Renal cortical epithelial cell (primary cell): ENCODE results near the gene TGFB1. TPM values are rescaled to one million over a fixed set of nuclear protein-coding genes. Genes with fewer than 3 reads are reported as not detected.

Experiments used
- DNase-seq: peaks from one replicate; pipeline ENCODE4 v3.0.0-alpha.2; 2011; ENCODE audit warnings: low read depth
- total RNA-seq: library from RNA; depleted of rRNA; stranded (reverse); fragments of >200 nt; gene quantifications from 2 replicates; pipeline ENCODE4 v1.2.3, GENCODE V29; 2014

The TGFB1 gene
- total RNA-seq, 1 donor from 2014 or later = 44.8 TPM

- no peak for DNase-seq
Observed at GRCh38 chr19:41321204-41321599, 32.5 kb downstream of the TGFB1 start.

GRCh38 chr19:41320568-41320967 is 33.2 kb downstream of the TGFB1 start:
- no peak for DNase-seq

DNA sequence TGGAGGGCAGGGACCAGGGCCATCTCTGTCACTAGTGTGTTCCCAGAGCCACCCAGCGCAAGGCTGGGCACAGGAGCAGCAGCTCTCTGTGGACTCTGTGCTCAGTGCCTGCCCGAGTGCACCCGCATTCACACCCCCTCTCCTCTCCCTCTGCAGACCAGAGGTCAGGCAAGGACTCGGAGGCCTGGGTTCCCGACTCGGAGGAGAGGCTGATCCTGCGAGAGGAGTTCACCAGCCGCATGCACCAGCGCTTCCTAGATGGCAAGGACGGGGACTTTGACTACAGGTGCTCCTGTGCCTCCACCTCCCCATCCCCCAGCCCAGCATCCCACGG is 33.6 kb downstream of the TGFB1 start:
- no peak for DNase-seq

- no peak for DNase-seq
Observed at GRCh38 chr19:41319500-41320184, 34.1 kb downstream of the TGFB1 start.

GRCh38 chr19:41318696-41319499 is 34.8 kb downstream of the TGFB1 start:
- no peak for DNase-seq

GRCh38 chr19:41316306-41316920 is 37.3 kb downstream of the TGFB1 start:
- no peak for DNase-seq

DNA sequence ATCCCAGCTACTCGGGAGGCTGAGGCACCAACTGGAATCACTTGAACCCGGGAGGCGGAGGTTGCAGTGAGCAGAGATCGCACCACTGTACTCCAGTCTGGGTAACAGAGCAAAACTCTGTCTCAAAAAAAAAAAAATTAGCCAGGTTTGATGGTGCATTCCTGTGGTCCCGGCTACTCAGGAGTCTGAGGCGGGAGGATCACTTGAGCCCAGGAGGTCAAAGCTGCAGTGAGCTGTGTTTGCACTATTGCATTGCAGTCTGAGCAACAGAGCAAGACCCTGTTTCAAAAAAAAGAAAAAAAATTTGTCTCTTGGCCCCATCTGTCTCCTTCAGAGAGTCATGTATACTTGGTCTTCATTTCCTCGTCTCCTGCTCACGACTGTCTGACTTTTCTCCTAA is 42.1 kb downstream of the TGFB1 start:
- no peak for DNase-seq

DNA sequence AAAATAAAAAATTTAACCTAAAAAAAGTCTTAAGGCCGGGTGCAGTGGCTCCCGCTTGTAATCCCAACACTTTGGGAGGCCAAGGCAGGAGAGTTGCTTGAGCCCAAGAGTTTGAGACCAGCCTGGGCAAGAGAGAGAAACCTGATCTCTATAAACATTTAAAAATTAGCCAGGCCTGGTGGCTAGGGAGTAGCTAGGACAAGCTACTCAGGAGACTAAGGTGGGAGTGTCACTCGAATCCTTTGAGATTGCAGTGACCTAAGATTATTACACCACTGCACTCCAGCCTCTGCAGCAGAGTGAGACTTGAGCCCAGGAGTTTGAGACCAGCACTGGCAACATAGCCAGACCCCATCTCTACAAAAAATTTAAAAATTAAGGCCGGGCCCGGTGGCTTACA is 42.6 kb downstream of the TGFB1 start:
- DNase-seq = peak; percentile 13

DNA sequence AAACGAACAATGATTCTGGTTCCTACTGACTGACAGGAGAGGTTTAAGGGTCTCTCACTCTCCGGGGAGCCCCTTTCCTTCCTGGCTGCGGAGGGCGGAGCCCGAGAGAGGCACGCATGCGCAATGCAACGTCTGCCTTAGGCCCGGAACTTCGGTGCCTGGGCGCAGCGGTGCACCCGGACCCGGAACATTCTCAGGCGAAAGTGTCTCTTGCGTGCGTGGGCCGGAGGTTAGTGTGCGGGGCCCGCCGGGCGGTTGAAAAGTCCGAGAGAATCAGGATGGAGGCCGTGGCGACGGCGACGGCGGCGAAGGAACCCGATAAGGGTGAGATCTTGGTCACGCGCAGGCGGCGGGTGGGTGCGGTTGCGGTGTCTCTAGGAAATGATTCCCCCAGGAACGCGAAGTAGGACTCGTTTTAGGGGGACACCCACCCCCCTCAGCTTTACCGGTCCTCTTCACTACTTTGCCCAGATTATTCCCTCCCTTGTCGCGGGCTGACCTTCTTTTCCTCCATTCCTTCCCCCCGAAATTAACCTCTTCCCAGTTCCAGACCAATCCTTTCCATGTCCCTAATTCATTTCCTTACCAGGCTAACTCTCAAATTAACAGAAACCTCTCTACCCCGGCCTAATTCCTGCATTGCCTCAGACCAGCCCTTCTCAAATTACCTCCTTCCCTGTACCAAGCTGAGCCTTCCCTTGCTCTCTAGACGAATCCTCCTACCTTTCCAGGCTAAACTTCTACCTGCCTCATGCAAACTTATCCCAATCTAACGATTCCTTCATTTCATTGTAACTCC is 43.5 kb downstream of the TGFB1 start, which contains the start of gene CCDC97:
TSS of gene CCDC97 (plus strand) at position 140 of the 799 bp plus-strand sequence. CDS start at position 279, 139 bp downstream.
- peak; percentile 62 for DNase-seq

DNA sequence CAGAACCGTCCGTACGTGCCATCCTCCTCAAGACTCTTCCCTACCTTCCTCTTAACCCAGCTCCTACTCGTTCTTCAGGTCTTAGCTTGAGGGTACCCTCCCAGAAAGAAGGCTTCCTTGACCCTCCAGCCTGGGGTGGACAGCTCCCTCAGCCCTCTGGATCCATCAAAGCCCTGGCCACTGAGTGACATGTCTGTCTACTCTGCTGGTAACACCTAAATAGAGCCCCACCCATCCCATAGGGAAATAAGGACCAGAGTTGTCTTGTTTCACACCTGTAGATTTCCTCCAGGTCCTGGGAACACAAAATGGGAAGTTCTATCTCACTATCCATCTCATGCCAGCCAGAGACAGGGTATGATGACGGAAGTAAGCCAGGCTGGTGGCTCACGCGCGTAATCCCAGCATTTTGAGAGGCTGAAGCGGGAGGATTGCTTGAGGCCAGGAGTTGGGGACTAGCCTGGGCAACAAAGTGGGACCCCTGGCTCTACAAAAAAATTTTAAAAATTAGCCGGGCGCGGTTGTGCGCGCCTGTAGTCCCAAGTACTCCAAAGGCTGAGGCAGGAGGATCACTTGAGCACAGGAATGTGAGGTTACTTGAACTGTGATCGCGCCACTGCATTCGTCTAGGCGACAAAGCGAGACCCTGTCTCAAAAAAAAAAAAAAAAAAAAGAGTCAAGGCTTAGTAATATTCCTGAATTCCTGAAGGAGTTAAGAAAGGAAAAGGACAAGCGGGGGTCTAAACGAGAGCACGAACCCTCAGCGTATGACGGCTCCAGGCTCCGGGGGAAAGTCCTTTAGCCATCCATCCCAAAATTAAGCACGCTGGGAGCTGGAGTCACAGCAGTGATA is 44.3 kb downstream of the TGFB1 start:
- peak; percentile 25 for DNase-seq

DNA sequence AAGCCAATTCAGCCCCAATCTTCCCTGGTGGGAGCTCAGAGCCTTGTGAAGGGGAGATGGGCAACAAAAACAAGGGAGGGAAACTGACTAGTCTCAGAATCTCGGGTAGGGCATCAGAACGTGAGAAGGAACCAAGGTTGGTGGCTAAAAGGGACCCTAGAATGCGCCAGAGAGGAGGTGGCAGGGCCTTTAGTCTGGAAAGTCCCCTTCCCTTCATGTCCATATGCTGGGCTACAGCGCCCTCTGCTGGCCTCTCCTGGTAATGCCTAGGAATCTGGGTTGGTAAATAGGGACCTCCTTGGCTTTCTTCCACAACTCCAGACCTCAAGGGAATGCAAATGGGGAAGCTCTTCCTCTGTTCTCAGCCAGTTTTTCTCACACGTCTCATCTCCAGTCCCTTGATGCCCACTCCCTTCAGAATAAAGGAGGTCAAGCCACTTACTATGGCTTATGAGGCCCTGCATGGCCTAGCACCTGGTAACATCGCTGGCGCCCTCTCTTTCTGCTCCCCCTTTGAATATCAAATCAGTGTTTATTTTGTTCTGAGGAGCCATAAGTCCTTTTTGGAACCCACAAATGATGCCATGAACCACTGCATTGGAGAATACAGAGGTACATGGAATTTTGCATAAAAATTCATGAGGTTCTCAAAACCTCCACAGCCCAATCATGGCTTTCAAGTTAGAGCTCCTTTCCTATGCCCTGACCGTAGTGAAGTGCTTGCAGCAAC is 45.1 kb downstream of the TGFB1 start:
- DNase-seq = peak; percentile 82

GRCh38 chr19:41307954-41308449 is 45.7 kb downstream of the TGFB1 start:
- no peak for DNase-seq

GRCh38 chr19:41307090-41307875 is 46.4 kb downstream of the TGFB1 start:
- no peak for DNase-seq

DNA sequence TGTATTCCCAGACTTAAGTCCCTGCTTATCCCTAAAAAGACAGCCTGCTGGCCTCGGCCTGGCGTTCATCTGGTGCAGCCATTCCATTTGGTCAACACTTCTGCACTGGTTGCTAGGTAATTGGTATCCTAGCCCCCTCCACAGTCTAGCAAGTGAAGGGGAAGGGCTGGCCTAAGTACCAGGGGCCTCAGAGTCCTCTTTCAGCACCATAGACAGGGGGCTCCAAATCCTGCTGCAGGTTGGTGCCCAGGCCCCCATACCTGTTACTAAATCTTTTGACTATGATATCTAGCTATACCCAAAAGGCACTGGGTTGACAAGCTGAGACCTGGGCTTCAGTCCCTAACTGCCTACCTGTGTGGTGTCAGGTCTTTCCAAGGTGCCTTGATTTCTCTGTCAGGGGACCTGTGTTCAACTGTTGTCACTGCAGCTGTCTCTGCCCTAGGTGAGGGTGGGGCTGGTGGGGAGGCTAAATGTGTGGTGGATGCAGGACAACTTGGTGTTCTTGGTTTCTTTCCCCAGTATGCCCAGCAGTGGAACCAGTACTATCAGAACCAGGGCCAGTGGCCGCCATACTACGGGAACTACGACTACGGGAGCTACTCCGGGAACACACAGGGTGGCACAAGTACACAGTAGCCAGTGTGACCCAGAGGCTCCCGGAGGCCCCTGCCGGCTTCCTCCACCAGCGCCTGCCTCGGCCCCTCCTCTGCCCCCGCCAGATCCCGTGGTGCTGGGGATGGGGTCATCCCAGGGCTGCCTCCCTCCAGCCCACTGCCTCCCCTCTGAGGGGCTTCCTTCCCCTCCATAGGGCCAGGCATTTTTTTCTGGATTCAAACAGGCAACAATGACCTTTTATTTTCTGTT is 47.6 kb downstream of the TGFB1 start:
- DNase-seq = no peak

DNA sequence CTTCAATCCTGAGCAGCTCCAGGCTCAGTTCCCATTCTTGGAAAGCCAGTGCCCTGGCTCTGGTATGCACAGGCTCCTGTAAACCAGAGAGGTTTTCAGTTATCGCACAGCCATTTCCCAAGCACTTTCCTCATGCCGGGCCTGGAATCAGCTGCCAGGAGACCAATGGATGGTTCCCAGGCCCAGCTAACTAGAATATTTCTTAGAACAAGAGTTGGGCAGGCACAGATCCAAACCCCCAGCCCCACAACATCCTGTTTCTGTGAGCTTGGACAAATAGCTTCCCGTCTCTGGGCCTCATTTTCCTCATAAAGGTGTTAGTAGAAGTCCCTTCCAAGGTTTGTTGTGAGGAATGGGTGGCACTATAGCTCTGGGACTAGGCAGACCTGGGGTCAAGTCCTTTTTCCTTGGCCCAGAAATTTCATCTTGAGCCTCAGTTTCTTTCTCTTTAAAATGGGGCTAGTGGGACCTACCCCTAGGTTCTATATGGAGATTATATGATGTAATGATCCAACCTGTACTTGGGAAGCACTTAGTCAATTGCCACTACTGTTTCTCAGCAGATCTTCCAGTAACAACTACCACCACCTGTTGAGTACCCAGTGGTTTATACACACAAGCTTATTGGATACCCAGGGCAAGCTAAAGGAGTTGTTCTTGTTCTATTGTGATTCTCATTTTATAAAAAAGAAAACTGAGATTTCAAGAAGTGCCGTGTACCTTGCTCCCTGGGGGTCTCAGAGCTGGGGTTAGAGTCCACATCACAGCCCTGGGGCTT is 48.8 kb downstream of the TGFB1 start:
- no peak for DNase-seq

DNA sequence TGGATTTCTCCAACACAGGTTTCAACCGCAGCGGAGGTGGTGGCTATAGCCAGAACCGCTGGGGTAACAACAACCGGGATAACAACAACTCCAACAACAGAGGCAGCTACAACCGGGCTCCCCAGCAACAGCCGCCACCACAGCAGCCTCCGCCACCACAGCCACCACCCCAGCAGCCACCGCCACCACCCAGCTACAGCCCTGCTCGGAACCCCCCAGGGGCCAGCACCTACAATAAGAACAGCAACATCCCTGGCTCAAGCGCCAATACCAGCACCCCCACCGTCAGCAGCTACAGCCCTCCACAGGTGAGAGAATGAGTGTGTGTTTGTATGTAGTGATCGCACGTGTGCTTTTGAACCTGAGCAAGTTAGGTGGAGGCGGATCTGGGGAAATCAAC is 49.8 kb downstream of the TGFB1 start:
- DNase-seq = no peak

DNA sequence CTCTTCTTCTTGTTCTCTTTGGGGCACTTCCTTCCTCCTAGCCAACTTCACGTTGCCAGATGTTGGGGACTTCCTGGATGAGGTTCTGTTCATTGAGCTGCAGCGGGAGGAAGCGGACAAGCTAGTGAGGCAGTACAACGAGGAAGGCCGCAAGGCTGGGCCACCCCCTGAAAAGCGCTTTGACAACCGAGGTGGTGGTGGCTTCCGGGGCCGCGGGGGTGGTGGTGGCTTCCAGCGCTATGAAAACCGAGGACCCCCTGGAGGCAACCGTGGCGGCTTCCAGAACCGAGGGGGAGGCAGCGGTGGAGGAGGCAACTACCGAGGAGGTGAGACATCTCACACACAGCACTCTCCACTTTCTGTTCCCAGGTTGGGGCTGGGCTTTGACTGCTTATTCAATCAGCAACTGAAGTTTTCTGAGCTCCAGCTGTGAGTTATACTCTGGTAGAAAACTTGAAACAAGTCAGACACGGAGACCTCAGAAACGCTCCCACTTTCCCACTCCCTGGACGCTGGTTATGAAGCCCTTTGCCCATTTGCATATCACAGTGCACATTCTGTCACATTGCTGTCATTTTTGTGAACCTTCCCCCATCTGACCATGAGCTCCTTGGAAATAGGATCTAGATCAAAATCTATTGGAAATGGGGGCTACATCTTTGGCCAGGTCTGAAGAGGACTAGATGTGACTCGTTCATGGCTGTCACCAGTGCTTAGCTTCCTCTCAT is 50.9 kb downstream of the TGFB1 start:
- no peak for DNase-seq
